OCI-LY7 (cell line): ENCODE measurements around the gene GPC2. TPM values are rescaled to one million over a fixed set of nuclear protein-coding genes. Genes with fewer than 3 reads are reported as not detected.
"Not testable (repeated sequence)": the region's sequence is repeated elsewhere in the genome, so short reads cannot be mapped to it uniquely, and the experiment has no call there.

ENCODE experiments used
- BruUV-seq: library from RNA; stranded (reverse); fragments of 400-500 nt; replicated peaks from 2 replicates; lab custom pipeline; 2021; lab: Mats Ljungman, UMichigan
- CTCF ChIA-PET: fragments of 300-600 bp; sonication (Branson Sonifier 250); formaldehyde crosslinking; loops from one replicate; lab custom pipeline; 2022; ENCODE audit warnings: antibody characterized with exemption; ENCODE audit not compliant: unreplicated experiment; lab: Charles Lee
- POLR2A ChIA-PET: fragments of 300-600 bp; sonication (Branson Sonifier 250); formaldehyde crosslinking; loops from one replicate; lab custom pipeline; 2022; ENCODE audit warnings: antibody characterized with exemption; lab: Charles Lee
- DNase-seq: peaks from one replicate; pipeline ENCODE4 v3.0.0-alpha.2; 2015; ENCODE audit warnings: low spot score
- H2AFZ ChIP-seq: fragments of 200-600 bp; sonication (generic), shearing (Covaris generic); 2 replicates; pipeline ENCODE4 v1.6.1; 2014; ENCODE audit warnings: mild to moderate bottlenecking, antibody characterized with exemption, low read length, moderate library complexity
- H3K27ac ChIP-seq: fragments of 200-600 bp; sonication (generic); 2 replicates; pipeline ENCODE4 v1.5.1; 2014; ENCODE audit warnings: mixed run types, low read depth, mild to moderate bottlenecking, moderate library complexity, low read length, inconsistent platforms; ENCODE audit not compliant: poor library complexity, severe bottlenecking
- H3K36me3 ChIP-seq: fragments of 200-600 bp; sonication (generic); 2 replicates; pipeline ENCODE4 v1.6.1; 2014; ENCODE audit warnings: mild to moderate bottlenecking, antibody characterized with exemption, low read length, moderate library complexity, mixed read lengths; ENCODE audit not compliant: insufficient read depth
- H3K4me1 ChIP-seq: fragments of 200-600 bp; sonication (generic); 2 replicates; pipeline ENCODE4 v1.5.1; 2014; ENCODE audit warnings: mild to moderate bottlenecking, low read length; ENCODE audit not compliant: insufficient read depth, poor library complexity, severe bottlenecking
- H3K4me2 ChIP-seq: fragments of 200-600 bp; sonication (generic); 2 replicates; pipeline ENCODE4 v1.6.1; 2014; ENCODE audit warnings: mild to moderate bottlenecking, low read length
- H3K4me3 ChIP-seq: fragments of 200-600 bp; sonication (generic); 2 replicates; pipeline ENCODE4 v1.5.1; 2014; ENCODE audit warnings: mild to moderate bottlenecking, low read depth, low read length; ENCODE audit not compliant: poor library complexity, severe bottlenecking
- H3K79me2 ChIP-seq: fragments of 200-600 bp; sonication (generic); 2 replicates; pipeline ENCODE4 v1.6.1; 2016; ENCODE audit warnings: low read depth, mild to moderate bottlenecking, low read length, moderate library complexity, mixed read lengths; ENCODE audit not compliant: insufficient read depth
- H3K9me2 ChIP-seq: fragments of 200-600 bp; sonication (generic); 2 replicates; pipeline ENCODE4 v1.6.1; 2016; ENCODE audit warnings: mild to moderate bottlenecking, low read length, mixed read lengths; ENCODE audit not compliant: insufficient read depth
- H3K9me3 ChIP-seq: fragments of 200-600 bp; sonication (generic); 2 replicates; pipeline ENCODE4 v1.6.1; 2014; ENCODE audit warnings: mild to moderate bottlenecking, mixed run types, low read length, mixed read lengths
- H4K20me1 ChIP-seq: fragments of 200-600 bp; sonication (generic); 2 replicates; pipeline ENCODE4 v1.6.1; 2014; ENCODE audit warnings: mild to moderate bottlenecking, antibody characterized with exemption, low read length, moderate library complexity, mixed read lengths; ENCODE audit not compliant: insufficient read depth
- EZH2phosphoT487 ChIP-seq: fragments of 200-600 bp; sonication (generic); IDR thresholded peaks from 2 replicates; pipeline ENCODE4 v1.6.1; 2018; ENCODE audit warnings: low read depth, borderline replicate concordance, mild to moderate bottlenecking, mixed run types, antibody characterized with exemption, low read length, moderate library complexity, mixed read lengths
- intact Hi-C: fragments of 100-400 bp; cut with micrococcal nuclease; formaldehyde crosslinking; loops from one replicate; pipeline ENCODE4 v1.10.0; 2022; ENCODE audit not compliant: unreplicated experiment
- total RNA-seq, 2 experiments: library from RNA; depleted of rRNA in 1 of 2; stranded (reverse); fragments of >200 nt in 1 of 2; shearing (Covaris generic) in 1 of 2; gene quantifications; 2 replicates each; pipeline ENCODE4 v1.2.3, GENCODE V29; 2014 to 2022
- TF ChIP-seq, protein P1 (sequence below): fragments of 200-600 bp; sonication (generic); conservative IDR thresholded peaks from 2 replicates; pipeline ENCODE4 v1.5.1; 2014; ENCODE audit warnings: mild to moderate bottlenecking, antibody characterized with exemption, low read length, moderate library complexity, mixed read lengths

Gene GPC2
- total RNA-seq, 2 experiments from 2014 or later: 20.2 to 23.2 TPM

DNA sequence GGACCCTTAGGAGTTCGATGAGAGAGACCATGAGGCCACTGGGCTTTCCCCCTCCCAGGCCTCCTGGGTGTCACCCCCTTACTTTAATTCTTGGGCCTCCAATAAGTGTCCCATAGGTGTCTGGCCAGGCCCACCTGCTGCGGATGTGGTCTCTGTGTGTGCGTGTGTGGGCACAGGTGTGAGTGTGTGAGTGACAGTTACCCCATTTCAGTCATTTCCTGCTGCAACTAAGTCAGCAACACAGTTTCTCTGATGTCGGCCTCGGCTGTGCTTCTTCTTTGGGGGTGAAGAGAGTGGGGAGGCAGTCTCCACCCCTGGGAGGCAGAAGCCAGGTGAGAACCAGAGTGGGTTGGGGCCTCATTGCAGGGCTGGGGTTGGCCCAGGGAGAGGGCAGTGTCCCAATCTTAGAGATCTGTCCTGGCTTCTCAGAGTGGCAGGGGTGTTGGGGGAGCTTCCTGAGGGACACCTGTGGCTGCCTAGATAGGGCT is 44.1 kb upstream of the GPC2 start:
- peaks cover 76% of the 10 kb centered on the region for H3K4me1 ChIP-seq
- H2AFZ ChIP-seq: no peak overlapping the region
- BruUV-seq: no TSS peak
- peak overlapping the region; percentile 96 for H3K27ac ChIP-seq
- H3K36me3 ChIP-seq: peaks cover 63% of the 10 kb centered on the region
- no peaks in the 10 kb centered on the region for H3K9me2 ChIP-seq
- no peaks in the 10 kb centered on the region for H4K20me1 ChIP-seq
- H3K79me2 ChIP-seq: peaks cover 62% of the 10 kb centered on the region
- TF ChIP-seq EZH2phosphoT487: no peak
- TF ChIP-seq, protein P1, sequence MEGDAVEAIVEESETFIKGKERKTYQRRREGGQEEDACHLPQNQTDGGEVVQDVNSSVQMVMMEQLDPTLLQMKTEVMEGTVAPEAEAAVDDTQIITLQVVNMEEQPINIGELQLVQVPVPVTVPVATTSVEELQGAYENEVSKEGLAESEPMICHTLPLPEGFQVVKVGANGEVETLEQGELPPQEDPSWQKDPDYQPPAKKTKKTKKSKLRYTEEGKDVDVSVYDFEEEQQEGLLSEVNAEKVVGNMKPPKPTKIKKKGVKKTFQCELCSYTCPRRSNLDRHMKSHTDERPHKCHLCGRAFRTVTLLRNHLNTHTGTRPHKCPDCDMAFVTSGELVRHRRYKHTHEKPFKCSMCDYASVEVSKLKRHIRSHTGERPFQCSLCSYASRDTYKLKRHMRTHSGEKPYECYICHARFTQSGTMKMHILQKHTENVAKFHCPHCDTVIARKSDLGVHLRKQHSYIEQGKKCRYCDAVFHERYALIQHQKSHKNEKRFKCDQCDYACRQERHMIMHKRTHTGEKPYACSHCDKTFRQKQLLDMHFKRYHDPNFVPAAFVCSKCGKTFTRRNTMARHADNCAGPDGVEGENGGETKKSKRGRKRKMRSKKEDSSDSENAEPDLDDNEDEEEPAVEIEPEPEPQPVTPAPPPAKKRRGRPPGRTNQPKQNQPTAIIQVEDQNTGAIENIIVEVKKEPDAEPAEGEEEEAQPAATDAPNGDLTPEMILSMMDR: no peak
- intact Hi-C loops: loop anchor here (1.0 to 5.0 kb wide), 2 partner anchors 31 to 74 kb away; partner anchors contain the start of gene LAMTOR4
- peak; percentile 98 for DNase-seq
- peak overlapping the region; percentile 92 for H3K4me3 ChIP-seq
- ChIA-PET CTCF (interaction anchor here (1.3 kb wide), 1 partner anchor 88 kb away, joined by 4 read pairs; no protein-coding TSS in a partner anchor), POLR2A (interaction anchor here (1.0 to 3.8 kb wide), 7 partner anchors 10 to 88 kb away, joined by 3 to 15 read pairs (median 6); no protein-coding TSS in a partner anchor)
- H3K4me2 ChIP-seq: peak overlapping the region; percentile 93
- no peaks in the 10 kb centered on the region for H3K9me3 ChIP-seq

DNA sequence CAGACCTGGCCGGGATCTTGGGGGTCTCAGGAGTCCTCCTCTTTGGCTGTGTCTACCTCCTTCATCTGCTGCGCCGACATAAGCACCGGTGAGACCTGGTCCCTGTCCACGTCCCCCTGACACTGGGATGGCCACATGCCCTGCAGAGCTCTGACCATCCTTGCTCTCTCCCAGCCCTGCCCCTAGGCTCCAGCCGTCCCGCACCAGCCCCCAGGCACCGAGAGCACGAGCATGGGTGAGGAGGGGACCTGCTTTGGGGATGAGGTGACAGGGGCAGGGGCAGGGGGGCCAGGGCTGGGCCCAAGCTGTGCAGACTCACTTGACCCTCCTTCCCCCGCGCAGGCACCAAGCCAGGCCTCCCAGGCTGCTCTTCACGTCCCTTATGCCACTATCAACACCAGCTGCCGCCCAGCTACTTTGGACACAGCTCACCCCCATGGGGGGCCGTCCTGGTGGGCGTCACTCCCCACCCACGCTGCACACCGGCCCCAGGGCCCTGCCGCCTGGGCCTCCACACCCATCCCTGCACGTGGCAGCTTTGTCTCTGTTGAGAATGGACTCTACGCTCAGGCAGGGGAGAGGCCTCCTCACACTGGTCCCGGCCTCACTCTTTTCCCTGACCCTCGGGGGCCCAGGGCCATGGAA is 43.5 kb upstream of the GPC2 start:
- peak overlapping the region; percentile 93 for H3K4me2 ChIP-seq
- peaks cover 76% of the 10 kb centered on the region for H3K4me1 ChIP-seq
- peaks cover 57% of the 10 kb centered on the region for H3K36me3 ChIP-seq
- no peaks in the 10 kb centered on the region for H3K9me3 ChIP-seq
- intact Hi-C loops: loop anchor here (1.0 to 5.0 kb wide), 2 partner anchors 30 to 73 kb away; partner anchors contain the start of gene LAMTOR4
- H3K27ac ChIP-seq: peak overlapping the region; percentile 96
- no peaks in the 10 kb centered on the region for H3K9me2 ChIP-seq
- no peak for TF ChIP-seq EZH2phosphoT487
- TF ChIP-seq, protein P1: no peak
- no peaks in the 10 kb centered on the region for H4K20me1 ChIP-seq
- no peak overlapping the region for H2AFZ ChIP-seq
- peaks cover 58% of the 10 kb centered on the region for H3K79me2 ChIP-seq
- no peak for DNase-seq
- POLR2A ChIA-PET: interaction anchor here (1.3 to 3.8 kb wide), 6 partner anchors 10 to 82 kb away, joined by 3 to 15 read pairs (median 6); no protein-coding TSS in a partner anchor
- BruUV-seq: no TSS peak
- H3K4me3 ChIP-seq: peak overlapping the region; percentile 92
- CTCF ChIA-PET: interaction anchor here (0.6 kb wide), 1 partner anchor 204 kb away, joined by 3 read pairs; no protein-coding TSS in a partner anchor

DNA sequence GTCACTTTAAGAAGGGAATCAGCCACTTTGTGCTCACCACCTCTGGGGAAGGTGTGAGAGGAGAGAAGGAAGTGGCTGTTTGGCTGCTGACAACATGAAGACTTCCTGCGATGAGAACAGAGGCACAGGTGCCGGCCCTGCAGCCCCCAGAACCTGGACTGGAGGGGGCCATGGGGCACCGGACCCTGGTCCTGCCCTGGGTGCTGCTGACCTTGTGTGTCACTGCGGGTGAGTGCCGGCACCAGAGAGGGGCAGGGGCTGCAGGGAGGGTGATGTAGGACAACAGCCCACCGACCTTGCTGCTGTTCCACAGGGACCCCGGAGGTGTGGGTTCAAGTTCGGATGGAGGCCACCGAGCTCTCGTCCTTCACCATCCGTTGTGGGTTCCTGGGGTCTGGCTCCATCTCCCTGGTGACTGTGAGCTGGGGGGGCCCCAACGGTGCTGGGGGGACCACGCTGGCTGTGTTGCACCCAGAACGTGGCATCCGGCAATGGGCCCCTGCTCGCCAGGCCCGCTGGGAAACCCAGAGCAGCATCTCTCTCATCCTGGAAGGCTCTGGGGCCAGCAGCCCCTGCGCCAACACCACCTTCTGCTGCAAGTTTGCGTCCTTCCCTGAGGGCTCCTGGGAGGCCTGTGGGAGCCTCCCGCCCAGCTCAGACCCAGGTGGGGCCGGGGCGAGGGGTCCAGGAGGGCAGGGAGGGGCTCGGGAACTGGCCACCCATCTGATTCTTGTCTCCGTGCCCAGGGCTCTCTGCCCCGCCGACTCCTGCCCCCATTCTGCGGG is 42.8 kb upstream of the GPC2 start, which contains the start of gene PVRIG:
PVRIG (plus strand) TSS at position 149 of the 785 bp plus-strand sequence; CDS start at position 171, 22 bp downstream.
- peaks cover 50% of the 10 kb centered on the region for H3K36me3 ChIP-seq

More for the DNA sequence above, 42.8 kb upstream of the GPC2 start, which contains the start of gene PVRIG:
- Histone ChIP-seq H3K4me2 (peak within 1 kb of the TSS; percentile 93), H3K4me1 (peaks cover 76% of the 10 kb centered on the region), H3K27ac (peak within 1 kb of the TSS; percentile 96), H3K4me3 (peak within 1 kb of the TSS; percentile 92), H3K79me2 (peaks cover 58% of the 10 kb centered on the region)
- not testable (repeated sequence) for BruUV-seq, H2AFZ ChIP-seq, H4K20me1 ChIP-seq, H3K9me3 ChIP-seq, H3K9me2 ChIP-seq
- POLR2A ChIA-PET: interaction anchor here (1.3 to 3.8 kb wide), 6 partner anchors 9 to 82 kb away, joined by 3 to 15 read pairs (median 6); no protein-coding TSS in a partner anchor
- intact Hi-C loops: loop anchor here (5.0 kb wide), 2 partner anchors 63 to 73 kb away; partner anchors contain the start of genes LAMTOR4 and TRAPPC14
- peak; percentile 53 for DNase-seq
- CTCF ChIA-PET: interaction anchor here (0.6 kb wide), 1 partner anchor 203 kb away, joined by 3 read pairs; no protein-coding TSS in a partner anchor
